OCI-LY1 (cell line): ENCODE data around the gene FURIN.

Experiments used
- H2AFZ ChIP-seq: fragments of 200-600 bp; sonication (generic), shearing (Covaris generic); 2 replicates; pipeline ENCODE4 v1.6.0; 2014; ENCODE audit warnings: antibody characterized with exemption, mild to moderate bottlenecking, low read length
- H3F3A ChIP-seq: fragments of 200-600 bp; sonication (generic), shearing (Covaris generic); 2 replicates; pipeline ENCODE4 v1.6.0; 2014; ENCODE audit warnings: mild to moderate bottlenecking, antibody characterized with exemption, low read length, moderate library complexity; ENCODE audit not compliant: insufficient read depth
- H3K27ac ChIP-seq: fragments of 200-600 bp; sonication (generic); 2 replicates; pipeline ENCODE4 v1.5.1; 2014; ENCODE audit warnings: low read length, mixed run types, mild to moderate bottlenecking, low read depth; ENCODE audit not compliant: poor library complexity, severe bottlenecking
- H3K27me3 ChIP-seq: fragments of 200-600 bp; sonication (generic); 2 replicates; pipeline ENCODE4 v1.6.0; 2014; ENCODE audit warnings: antibody characterized with exemption, mild to moderate bottlenecking, low read length, moderate library complexity; ENCODE audit not compliant: insufficient read depth
- H3K36me3 ChIP-seq: fragments of 200-600 bp; sonication (generic); 2 replicates; pipeline ENCODE4 v1.6.1; 2014; ENCODE audit warnings: mild to moderate bottlenecking, antibody characterized with exemption, low read length, moderate library complexity, mixed read lengths; ENCODE audit not compliant: insufficient read depth
- H3K4me1 ChIP-seq: fragments of 200-600 bp; sonication (generic); 2 replicates; pipeline ENCODE4 v1.5.1; 2014; ENCODE audit warnings: mild to moderate bottlenecking, low read length, moderate library complexity; ENCODE audit not compliant: insufficient read depth, severe bottlenecking
- H3K4me2 ChIP-seq: fragments of 200-600 bp; sonication (generic), shearing (Covaris generic); 2 replicates; pipeline ENCODE4 v1.6.1; 2014; ENCODE audit warnings: low read length
- H3K4me3 ChIP-seq: fragments of 200-600 bp; sonication (generic); 2 replicates; pipeline ENCODE4 v1.5.1; 2014; ENCODE audit warnings: low read length, low read depth, mild to moderate bottlenecking, mixed read lengths; ENCODE audit not compliant: poor library complexity, severe bottlenecking
- H3K79me2 ChIP-seq: fragments of 200-600 bp; shearing (Covaris generic); 2 replicates; pipeline ENCODE4 v1.6.1; 2016; ENCODE audit warnings: mixed run types, low read length, mixed read lengths; ENCODE audit not compliant: insufficient read depth
- H3K9ac ChIP-seq: fragments of 200-600 bp; sonication (generic), shearing (Covaris generic); 2 replicates; pipeline ENCODE4 v1.6.1; 2014; ENCODE audit warnings: mild to moderate bottlenecking, low read length, mixed read lengths
- H3K9me2 ChIP-seq: fragments of 200-600 bp; sonication (generic), shearing (Covaris generic); 2 replicates; pipeline ENCODE4 v1.6.1; 2014; ENCODE audit warnings: low read depth, mild to moderate bottlenecking, low read length, mixed read lengths
- H3K9me3 ChIP-seq: fragments of 200-600 bp; shearing (Covaris generic); 2 replicates; pipeline ENCODE4 v1.6.1; 2014; ENCODE audit warnings: low read length, mixed read lengths
- H4K20me1 ChIP-seq: fragments of 200-600 bp; sonication (generic), shearing (Covaris generic); 2 replicates; pipeline ENCODE4 v1.6.0; 2016; ENCODE audit warnings: mild to moderate bottlenecking, low read length; ENCODE audit not compliant: insufficient read depth
- EZH2 ChIP-seq: fragments of 200-600 bp; sonication (generic), shearing (Covaris generic); IDR thresholded peaks from 2 replicates; pipeline ENCODE4 v1.8.0; 2017; ENCODE audit warnings: borderline replicate concordance, mixed run types, mild to moderate bottlenecking, antibody characterized with exemption, low read length, moderate library complexity, mixed read lengths
- TF ChIP-seq, protein P1 (sequence below): fragments of 200-600 bp; sonication (generic), shearing (Covaris generic); IDR thresholded peaks from 2 replicates; pipeline ENCODE4 v1.5.1; 2017; ENCODE audit warnings: mild to moderate bottlenecking, antibody characterized with exemption, low read length, moderate library complexity, mixed read lengths

FURIN gene

DNA sequence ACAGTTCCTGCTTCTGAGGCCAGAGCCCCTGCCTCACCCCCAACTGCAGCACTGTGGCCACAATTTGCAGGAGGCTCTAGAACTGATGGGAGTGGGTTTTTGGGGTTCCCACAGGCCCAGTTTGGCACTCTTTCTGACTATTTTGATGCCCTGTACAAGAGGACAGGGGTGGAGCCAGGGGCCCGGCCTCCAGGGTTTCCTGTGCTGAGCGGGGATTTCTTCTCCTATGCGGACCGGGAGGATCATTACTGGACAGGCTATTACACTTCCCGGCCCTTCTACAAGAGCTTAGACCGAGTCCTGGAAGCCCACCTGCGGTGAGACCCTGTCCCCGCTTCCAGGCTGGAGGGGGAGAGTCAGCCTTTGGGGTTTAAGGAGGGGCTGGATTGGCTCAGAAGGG lies 41.6 kb downstream of the FURIN start:
- no peak overlapping the region for H3K4me2 ChIP-seq
- TF ChIP-seq, protein P1, sequence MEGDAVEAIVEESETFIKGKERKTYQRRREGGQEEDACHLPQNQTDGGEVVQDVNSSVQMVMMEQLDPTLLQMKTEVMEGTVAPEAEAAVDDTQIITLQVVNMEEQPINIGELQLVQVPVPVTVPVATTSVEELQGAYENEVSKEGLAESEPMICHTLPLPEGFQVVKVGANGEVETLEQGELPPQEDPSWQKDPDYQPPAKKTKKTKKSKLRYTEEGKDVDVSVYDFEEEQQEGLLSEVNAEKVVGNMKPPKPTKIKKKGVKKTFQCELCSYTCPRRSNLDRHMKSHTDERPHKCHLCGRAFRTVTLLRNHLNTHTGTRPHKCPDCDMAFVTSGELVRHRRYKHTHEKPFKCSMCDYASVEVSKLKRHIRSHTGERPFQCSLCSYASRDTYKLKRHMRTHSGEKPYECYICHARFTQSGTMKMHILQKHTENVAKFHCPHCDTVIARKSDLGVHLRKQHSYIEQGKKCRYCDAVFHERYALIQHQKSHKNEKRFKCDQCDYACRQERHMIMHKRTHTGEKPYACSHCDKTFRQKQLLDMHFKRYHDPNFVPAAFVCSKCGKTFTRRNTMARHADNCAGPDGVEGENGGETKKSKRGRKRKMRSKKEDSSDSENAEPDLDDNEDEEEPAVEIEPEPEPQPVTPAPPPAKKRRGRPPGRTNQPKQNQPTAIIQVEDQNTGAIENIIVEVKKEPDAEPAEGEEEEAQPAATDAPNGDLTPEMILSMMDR = no peak
- TF ChIP-seq EZH2 = no peak
- H3K9me2 ChIP-seq = no peaks in the 10 kb centered on the region
- H3K4me3 ChIP-seq = no peak overlapping the region
- peaks cover 70% of the 10 kb centered on the region for H3K36me3 ChIP-seq
- peaks cover 2% of the 10 kb centered on the region for H3K4me1 ChIP-seq
- no peaks in the 10 kb centered on the region for H3K27me3 ChIP-seq
- no peak overlapping the region for H3K27ac ChIP-seq
- H4K20me1 ChIP-seq = no peaks in the 10 kb centered on the region
- H3K9ac ChIP-seq = no peak overlapping the region
- no peaks in the 10 kb centered on the region for H3K9me3 ChIP-seq
- no peak overlapping the region for H2AFZ ChIP-seq
- no peaks in the 10 kb centered on the region for H3K79me2 ChIP-seq
- H3F3A ChIP-seq = peaks cover 4% of the 10 kb centered on the region; the same call in 1 of the 2 replicates

DNA sequence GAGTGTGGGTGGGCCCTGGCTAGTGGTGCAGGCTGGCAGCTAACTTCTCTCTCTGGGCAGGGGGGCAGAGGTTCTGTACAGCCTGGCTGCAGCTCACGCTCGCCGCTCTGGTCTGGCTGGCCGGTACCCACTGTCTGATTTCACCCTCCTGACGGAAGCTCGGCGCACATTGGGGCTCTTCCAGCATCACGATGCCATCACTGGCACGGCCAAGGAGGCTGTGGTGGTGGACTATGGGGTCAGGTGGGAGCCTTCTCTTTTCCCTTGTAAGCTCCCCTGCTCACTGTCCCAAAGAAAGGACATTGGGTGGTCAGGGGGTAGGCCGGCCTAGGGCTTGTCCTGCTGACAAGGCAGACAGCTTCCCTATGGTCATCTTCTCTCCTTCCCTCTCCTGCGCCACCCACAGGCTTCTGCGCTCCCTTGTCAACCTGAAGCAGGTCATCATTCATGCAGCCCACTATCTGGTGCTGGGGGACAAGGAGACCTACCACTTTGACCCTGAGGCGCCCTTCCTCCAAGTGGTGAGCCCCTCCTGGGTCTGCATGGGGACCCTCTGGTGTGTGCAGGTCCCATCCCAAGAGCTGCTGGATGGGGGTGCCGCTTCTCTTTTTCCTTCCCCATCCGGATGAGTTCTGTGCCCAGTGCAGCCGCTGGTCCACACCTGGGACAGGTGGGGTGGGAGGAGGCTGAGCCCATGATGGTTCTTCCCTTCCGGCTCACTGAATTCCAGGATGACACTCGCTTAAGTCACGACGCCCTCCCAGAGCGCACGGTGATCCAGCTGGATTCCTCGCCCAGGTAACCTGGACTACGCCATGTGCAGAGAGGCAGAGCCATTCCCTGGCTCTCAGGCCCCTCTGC lies 42.3 kb downstream of the FURIN start:
- Histone ChIP-seq H3K27ac (no peak overlapping the region), H3K9me2 (no peaks in the 10 kb centered on the region), H3K4me1 (peaks cover 9% of the 10 kb centered on the region), H3K79me2 (no peaks in the 10 kb centered on the region), H3K4me3 (no peak overlapping the region), H4K20me1 (no peaks in the 10 kb centered on the region), H2AFZ (no peak overlapping the region), H3K36me3 (peaks cover 63% of the 10 kb centered on the region), H3F3A (peaks cover 4% of the 10 kb centered on the region; the same call in 1 of the 2 replicates), H3K9ac (no peak overlapping the region), H3K4me2 (no peak overlapping the region), H3K9me3 (no peaks in the 10 kb centered on the region), H3K27me3 (no peaks in the 10 kb centered on the region)
- TF ChIP-seq, protein P1 = no peak
- no peak for TF ChIP-seq EZH2

DNA sequence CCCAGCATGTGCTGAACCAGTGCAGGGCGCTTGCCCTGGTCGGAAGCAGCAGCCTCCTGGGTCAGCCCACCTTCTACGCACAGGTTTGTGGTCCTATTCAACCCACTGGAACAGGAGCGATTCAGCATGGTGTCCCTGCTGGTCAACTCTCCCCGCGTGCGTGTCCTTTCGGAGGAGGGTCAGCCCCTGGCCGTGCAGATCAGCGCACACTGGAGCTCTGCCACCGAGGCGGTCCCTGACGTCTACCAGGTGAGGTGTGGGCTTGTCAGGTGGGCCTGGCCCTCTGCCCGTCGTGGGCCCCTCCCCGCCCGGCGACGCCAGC lies 42.9 kb downstream of the FURIN start:
- H3K9ac ChIP-seq = no peak overlapping the region
- no peaks in the 10 kb centered on the region for H4K20me1 ChIP-seq
- H3K79me2 ChIP-seq = no peaks in the 10 kb centered on the region
- H3F3A ChIP-seq = peaks cover 4% of the 10 kb centered on the region; the same call in 1 of the 2 replicates
- H3K27me3 ChIP-seq = no peaks in the 10 kb centered on the region
- peaks cover 58% of the 10 kb centered on the region; the same call in 1 of the 2 replicates for H3K36me3 ChIP-seq
- H3K4me2 ChIP-seq = no peak overlapping the region
- H3K27ac ChIP-seq = no peak overlapping the region
- H3K9me2 ChIP-seq = no peaks in the 10 kb centered on the region
- peaks cover 15% of the 10 kb centered on the region for H3K4me1 ChIP-seq
- no peak overlapping the region for H3K4me3 ChIP-seq
- H3K9me3 ChIP-seq = no peaks in the 10 kb centered on the region
- TF ChIP-seq, protein P1 = no peak
- TF ChIP-seq EZH2 = no peak
- no peak overlapping the region for H2AFZ ChIP-seq
